Hepatocyte (in vitro differentiated cells): Measurements from ENCODE around the gene TRPM3. TPM values are rescaled to one million over a fixed set of nuclear protein-coding genes. Genes with fewer than 3 reads are reported as not detected.

Experiments
- DNase-seq: peaks from one replicate; pipeline ENCODE4 v3.0.0-alpha.2; 2016; ENCODE audit warnings: low spot score
- H2AFZ ChIP-seq: fragments of 200-600 bp; sonication (generic); 2 replicates; pipeline ENCODE4 v1.6.0; 2016; ENCODE audit warnings: antibody characterized with exemption, mild to moderate bottlenecking
- H3K27ac ChIP-seq: fragments of 200-600 bp; sonication (generic); 2 replicates; pipeline ENCODE4 v1.5.1; 2016; ENCODE audit warnings: mild to moderate bottlenecking
- H3K27me3 ChIP-seq: fragments of 200-600 bp; sonication (generic); 2 replicates; pipeline ENCODE4 v1.6.1; 2016
- H3K36me3 ChIP-seq: fragments of 200-600 bp; sonication (generic); replicated peaks from 2 replicates; pipeline ENCODE4 v1.5.1; 2016; ENCODE audit warnings: low read depth; ENCODE audit not compliant: insufficient read depth
- H3K4me1 ChIP-seq: fragments of 200-600 bp; sonication (generic); 2 replicates; pipeline ENCODE4 v1.5.1; 2016; ENCODE audit warnings: mild to moderate bottlenecking, moderate library complexity; ENCODE audit not compliant: insufficient read depth
- H3K4me2 ChIP-seq: fragments of 200-600 bp; sonication (generic); 2 replicates; pipeline ENCODE4 v1.6.0; 2016
- H3K4me3 ChIP-seq: fragments of 200-600 bp; sonication (generic); 2 replicates; pipeline ENCODE4 v1.5.1; 2016; ENCODE audit warnings: mild to moderate bottlenecking
- H3K79me2 ChIP-seq: fragments of 200-600 bp; sonication (generic); 2 replicates; pipeline ENCODE4 v1.6.0; 2017; ENCODE audit warnings: mild to moderate bottlenecking
- H3K9me2 ChIP-seq: fragments of 200-600 bp; sonication (generic); replicated peaks from 2 replicates; pipeline ENCODE4 v1.6.0; 2017; ENCODE audit warnings: mild to moderate bottlenecking; ENCODE audit not compliant: insufficient read depth
- H3K9me3 ChIP-seq: fragments of 200-600 bp; sonication (generic); 2 replicates; pipeline ENCODE4 v1.5.1; 2016; ENCODE audit warnings: low read depth, mild to moderate bottlenecking
- H4K20me1 ChIP-seq: fragments of 200-600 bp; sonication (generic); 2 replicates; pipeline ENCODE4 v1.6.0; 2016; ENCODE audit warnings: mild to moderate bottlenecking; ENCODE audit not compliant: insufficient read depth, poor library complexity, severe bottlenecking
- EZH2 ChIP-seq: fragments of 200-600 bp; sonication (generic); IDR thresholded peaks from 2 replicates; pipeline ENCODE4 v1.6.1; 2016; ENCODE audit warnings: antibody characterized with exemption, mild to moderate bottlenecking, borderline replicate concordance
- EZH2phosphoT487 ChIP-seq: fragments of 200-600 bp; sonication (generic); IDR thresholded peaks from one replicate; pipeline ENCODE4 v1.6.1; 2018; ENCODE audit warnings: antibody characterized with exemption, mild to moderate bottlenecking, low read depth, moderate library complexity; ENCODE audit not compliant: unreplicated experiment, severe bottlenecking
- WGBS: methylation state at CpG from one replicate; pipeline ENCODE4 v1.1.6; 2016; ENCODE audit warnings: low lambda C conversion rate; ENCODE audit errors: missing lambda C conversion rate; 5-methylcytosine and 5-hydroxymethylcytosine counted together
- polyA plus RNA-seq: library from polyadenylated mRNA; unstranded; fragments of >200 nt; fragmentation: Nextera tagmentation; extraction: Ambion mirVana; gene quantifications from 2 replicates; pipeline ENCODE4 v1.2.1, GENCODE V29; 2016
- total RNA-seq: library from RNA; depleted of rRNA; stranded (reverse); fragments of >200 nt; gene quantifications from 2 replicates; pipeline ENCODE4 v1.2.3, GENCODE V29; 2014
- TF ChIP-seq, protein P1 (sequence below): fragments of 200-600 bp; sonication (generic); IDR thresholded peaks from 2 replicates; pipeline ENCODE4 v1.5.1; 2016; ENCODE audit warnings: antibody characterized with exemption, mild to moderate bottlenecking; ENCODE audit not compliant: poor library complexity

The TRPM3 gene
- total and polyA plus RNA-seq, 2 experiments from 2014 or later, result 0.60 to 0.68 TPM

- no peaks in the 10 kb centered on the region for H3K4me1 ChIP-seq
- no peak for DNase-seq
- H3K27ac ChIP-seq, result no peak overlapping the region
- no peak for TF ChIP-seq EZH2phosphoT487
- no peak overlapping the region for H2AFZ ChIP-seq
- H3K4me2 ChIP-seq, result peak overlapping the region; percentile 72
- H3K36me3 ChIP-seq, result no peaks in the 10 kb centered on the region
- H3K9me3 ChIP-seq, result no peaks in the 10 kb centered on the region
- H3K27me3 ChIP-seq, result peaks cover 32% of the 10 kb centered on the region
- no peaks in the 10 kb centered on the region for H3K9me2 ChIP-seq
- no peak overlapping the region for H3K4me3 ChIP-seq
- no peaks in the 10 kb centered on the region for H4K20me1 ChIP-seq
- 1% methylated on average over 11 of the region's 11 CpGs for WGBS
- no peaks in the 10 kb centered on the region for H3K79me2 ChIP-seq
Measured at GRCh38 chr9:71120501-71121247, 747 bp downstream of the TRPM3 start.

- Histone ChIP-seq H3K36me3 (no peaks in the 10 kb centered on the region), H3K4me2 (no peak overlapping the region)
- 71% methylated on average over 2 of the region's 2 CpGs for WGBS
Measured at GRCh38 chr9:71119746-71120145, 1.7 kb downstream of the TRPM3 start.

DNA sequence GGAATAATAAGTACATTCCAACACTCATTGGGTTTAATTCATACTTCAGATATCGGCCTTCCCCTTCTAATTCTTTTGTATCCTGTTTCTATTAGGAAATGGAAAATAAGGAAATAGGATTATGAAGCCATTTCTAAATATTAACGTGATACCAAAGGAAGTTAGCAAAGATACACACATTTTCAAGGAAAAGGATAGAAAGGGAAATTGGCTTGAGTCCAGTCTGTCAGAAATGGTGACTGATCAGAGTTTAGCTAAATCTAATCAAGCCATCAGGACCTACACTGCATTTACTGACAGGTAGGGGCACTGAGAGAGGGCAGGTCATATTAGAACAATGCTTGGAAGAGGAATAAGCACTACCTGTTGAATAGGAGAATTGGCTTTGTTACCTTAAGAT, 3.1 kb downstream of the TRPM3 start:
- 83% methylated on average over 2 of the region's 2 CpGs for WGBS
- Histone ChIP-seq H3K4me2 (no peak overlapping the region), H3K9me2 (no peaks in the 10 kb centered on the region), H3K4me1 (no peaks in the 10 kb centered on the region), H3K9me3 (no peaks in the 10 kb centered on the region), H2AFZ (no peak overlapping the region), H4K20me1 (no peaks in the 10 kb centered on the region), H3K79me2 (no peaks in the 10 kb centered on the region), H3K27ac (no peak overlapping the region), H3K36me3 (no peaks in the 10 kb centered on the region), H3K4me3 (no peak overlapping the region), H3K27me3 (peaks cover 32% of the 10 kb centered on the region)
- TF ChIP-seq EZH2phosphoT487 (no peak), EZH2 (no peak)
- TF ChIP-seq, protein P1, sequence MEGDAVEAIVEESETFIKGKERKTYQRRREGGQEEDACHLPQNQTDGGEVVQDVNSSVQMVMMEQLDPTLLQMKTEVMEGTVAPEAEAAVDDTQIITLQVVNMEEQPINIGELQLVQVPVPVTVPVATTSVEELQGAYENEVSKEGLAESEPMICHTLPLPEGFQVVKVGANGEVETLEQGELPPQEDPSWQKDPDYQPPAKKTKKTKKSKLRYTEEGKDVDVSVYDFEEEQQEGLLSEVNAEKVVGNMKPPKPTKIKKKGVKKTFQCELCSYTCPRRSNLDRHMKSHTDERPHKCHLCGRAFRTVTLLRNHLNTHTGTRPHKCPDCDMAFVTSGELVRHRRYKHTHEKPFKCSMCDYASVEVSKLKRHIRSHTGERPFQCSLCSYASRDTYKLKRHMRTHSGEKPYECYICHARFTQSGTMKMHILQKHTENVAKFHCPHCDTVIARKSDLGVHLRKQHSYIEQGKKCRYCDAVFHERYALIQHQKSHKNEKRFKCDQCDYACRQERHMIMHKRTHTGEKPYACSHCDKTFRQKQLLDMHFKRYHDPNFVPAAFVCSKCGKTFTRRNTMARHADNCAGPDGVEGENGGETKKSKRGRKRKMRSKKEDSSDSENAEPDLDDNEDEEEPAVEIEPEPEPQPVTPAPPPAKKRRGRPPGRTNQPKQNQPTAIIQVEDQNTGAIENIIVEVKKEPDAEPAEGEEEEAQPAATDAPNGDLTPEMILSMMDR, result no peak
- DNase-seq, result no peak

More at GRCh38 chr9:71119746-71120145, 1.7 kb downstream of the TRPM3 start:
- H2AFZ ChIP-seq, result no peak overlapping the region
- no peaks in the 10 kb centered on the region for H3K9me3 ChIP-seq
- TF ChIP-seq EZH2 (no peak), EZH2phosphoT487 (no peak)
- TF ChIP-seq, protein P1, result no peak
- no peaks in the 10 kb centered on the region for H3K9me2 ChIP-seq
- no peaks in the 10 kb centered on the region for H3K79me2 ChIP-seq
- H3K4me1 ChIP-seq, result no peaks in the 10 kb centered on the region
- no peak overlapping the region for H3K27ac ChIP-seq
- H3K4me3 ChIP-seq, result no peak overlapping the region
- H3K27me3 ChIP-seq, result peaks cover 32% of the 10 kb centered on the region
- H4K20me1 ChIP-seq, result no peaks in the 10 kb centered on the region
- no peak for DNase-seq

DNA sequence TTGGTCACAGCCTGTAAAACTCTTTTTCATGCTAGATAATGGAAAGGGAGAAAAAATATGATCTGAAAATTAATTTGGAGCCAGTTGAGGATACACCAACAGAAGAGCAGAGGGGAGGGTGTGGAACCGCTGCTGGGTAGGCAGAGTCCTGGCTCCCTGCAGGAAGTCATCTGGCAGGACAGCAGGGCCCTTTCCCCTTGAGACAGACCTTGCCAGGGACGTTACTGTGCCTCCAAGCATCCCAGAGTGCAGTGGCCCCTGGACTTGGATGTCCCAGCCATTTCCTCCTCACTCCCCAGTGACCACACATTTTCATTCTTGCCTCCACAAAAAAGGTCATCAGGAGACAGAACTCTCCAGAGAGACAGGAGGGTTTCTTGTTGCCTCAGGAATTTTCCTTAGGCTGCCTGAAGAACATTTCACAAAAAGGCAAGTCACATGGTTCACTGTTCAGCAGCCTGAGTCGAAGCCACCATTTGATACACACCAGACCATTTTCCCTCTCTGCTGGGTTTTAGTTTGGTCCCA, 5.9 kb downstream of the TRPM3 start:
- Histone ChIP-seq H3K4me1 (no peaks in the 10 kb centered on the region), H3K9me2 (no peaks in the 10 kb centered on the region), H3K79me2 (no peaks in the 10 kb centered on the region), H3K27me3 (peaks cover 11% of the 10 kb centered on the region), H3K27ac (no peak overlapping the region), H3K4me3 (no peak overlapping the region), H3K36me3 (no peaks in the 10 kb centered on the region), H2AFZ (no peak overlapping the region), H3K4me2 (no peak overlapping the region), H3K9me3 (no peaks in the 10 kb centered on the region), H4K20me1 (no peaks in the 10 kb centered on the region)
- TF ChIP-seq EZH2 (no peak), EZH2phosphoT487 (no peak)
- TF ChIP-seq, protein P1, result no peak
- DNase-seq, result no peak
- WGBS, result 71% methylated on average over 3 of the region's 3 CpGs
